ELF-1 (cell line): ENCODE measurements around the gene LRRC71.

Experiments used
- DNase-seq: peaks from one replicate; pipeline ENCODE4 v3.0.0-alpha.2; 2016; ENCODE audit warnings: low read depth, low spot score

The LRRC71 gene

DNA sequence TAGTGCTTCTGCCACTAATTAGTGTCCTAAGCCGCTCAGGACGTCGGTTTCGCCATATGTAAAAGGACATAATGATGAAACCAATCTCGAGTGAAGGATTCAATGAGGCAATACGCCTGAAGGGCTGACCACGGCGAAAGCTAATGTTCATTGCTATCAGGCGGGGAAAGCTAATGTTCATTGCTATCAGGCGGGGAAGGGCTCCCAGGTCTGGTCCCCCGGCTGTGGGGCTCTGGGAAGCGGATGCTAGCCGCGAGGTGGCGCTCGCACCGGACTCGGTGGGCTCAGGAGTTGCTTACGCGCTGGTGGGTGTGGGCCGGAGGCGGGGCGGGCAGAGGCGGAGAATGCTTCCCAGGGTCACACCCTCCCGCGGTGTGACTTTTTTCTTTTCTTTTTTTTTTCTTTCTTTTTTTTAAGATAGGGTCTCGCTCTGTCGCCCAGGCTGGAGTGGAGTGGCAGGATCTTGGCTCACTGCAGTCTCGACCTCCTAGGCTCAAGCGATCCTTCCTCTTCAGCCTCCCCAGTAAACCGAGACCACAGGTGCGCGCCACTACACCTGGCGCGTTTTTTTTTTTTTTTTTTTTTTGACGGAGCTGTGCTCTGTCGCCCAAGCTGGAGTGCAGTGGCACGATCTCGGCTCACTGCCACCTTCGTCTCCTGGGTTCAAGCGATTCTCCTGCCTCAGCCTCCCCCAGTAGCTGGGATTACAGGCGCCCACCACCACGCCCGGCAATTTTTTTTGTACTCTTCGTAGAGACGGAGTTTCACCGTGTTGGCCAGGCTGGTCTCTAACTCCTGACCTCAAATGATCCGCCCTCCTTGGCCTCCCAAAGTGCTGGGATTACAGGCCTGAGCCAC, 28.0 kb upstream of the LRRC71 start:
- DNase-seq = peak; percentile 93

DNA sequence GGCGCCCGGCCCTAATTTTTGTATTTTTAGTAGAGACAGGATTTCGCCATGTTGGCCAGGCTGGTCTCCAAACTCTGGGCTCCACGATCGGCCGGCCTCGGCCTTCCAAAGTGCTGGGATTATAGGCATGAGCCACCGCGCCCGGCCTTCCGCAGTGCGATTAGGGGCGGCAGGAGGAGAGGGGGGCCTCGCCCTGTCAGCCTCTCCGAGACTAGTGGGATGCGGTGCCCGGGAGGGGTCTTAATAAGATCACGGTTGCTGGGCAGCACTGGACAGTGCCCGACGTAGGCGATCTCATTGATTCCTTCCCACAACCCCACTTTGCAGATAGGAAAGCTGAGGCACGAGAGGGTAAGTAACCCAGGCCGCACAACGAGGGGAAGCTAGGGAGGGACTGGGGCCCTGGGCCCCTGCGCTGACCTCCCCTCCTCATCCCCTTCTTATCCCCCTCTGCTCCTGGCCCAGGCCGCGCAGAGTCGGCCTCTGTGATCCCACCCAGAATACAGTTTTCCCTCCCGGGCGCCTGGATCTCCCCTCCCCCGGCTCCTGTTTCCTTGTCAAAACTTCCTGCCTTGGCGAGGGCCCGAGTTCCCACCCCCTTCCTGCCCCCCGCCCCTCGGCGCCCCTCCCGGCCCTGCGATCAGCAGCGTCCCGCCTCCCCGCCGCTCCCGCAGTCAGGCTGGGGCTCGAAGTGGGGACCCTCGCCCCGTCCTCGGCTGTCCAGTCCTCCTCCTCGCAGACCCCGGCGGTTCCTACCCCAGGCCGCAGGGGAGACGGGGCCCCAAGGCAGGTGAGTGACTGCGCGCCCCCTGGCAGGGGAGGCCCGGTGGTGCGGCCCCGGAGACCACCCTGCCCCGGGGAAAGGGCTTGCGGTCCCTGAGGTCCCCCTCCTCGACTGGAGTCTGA, 27.1 kb upstream of the LRRC71 start, which contains the start of gene PEAR1:
TSS of gene PEAR1 (plus strand) at position 671 of the 906 bp plus-strand sequence. CDS start 10,209 bp downstream, outside the sequence.
- peak; percentile 64 for DNase-seq

DNA sequence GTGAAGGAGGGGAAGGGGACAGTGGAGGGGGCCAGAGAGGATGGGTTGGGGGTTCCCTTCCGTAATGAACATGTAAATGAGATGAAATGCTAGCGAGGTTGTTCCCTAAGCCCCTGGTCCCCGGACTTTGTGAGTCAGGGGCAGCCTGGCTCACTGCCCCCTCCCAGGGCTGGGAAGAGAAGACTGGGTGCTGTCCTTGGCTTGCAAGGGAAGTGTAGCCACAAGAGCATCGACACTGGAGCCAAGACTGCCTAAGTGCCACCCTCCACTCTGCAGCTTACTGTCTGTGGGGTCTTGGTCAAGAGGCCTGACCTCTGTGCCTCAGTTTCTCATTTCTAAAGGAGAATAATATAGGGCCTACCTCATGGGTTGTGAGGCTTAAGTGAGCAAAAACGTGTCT, 26.4 kb upstream of the LRRC71 start:
- DNase-seq = no peak

DNA sequence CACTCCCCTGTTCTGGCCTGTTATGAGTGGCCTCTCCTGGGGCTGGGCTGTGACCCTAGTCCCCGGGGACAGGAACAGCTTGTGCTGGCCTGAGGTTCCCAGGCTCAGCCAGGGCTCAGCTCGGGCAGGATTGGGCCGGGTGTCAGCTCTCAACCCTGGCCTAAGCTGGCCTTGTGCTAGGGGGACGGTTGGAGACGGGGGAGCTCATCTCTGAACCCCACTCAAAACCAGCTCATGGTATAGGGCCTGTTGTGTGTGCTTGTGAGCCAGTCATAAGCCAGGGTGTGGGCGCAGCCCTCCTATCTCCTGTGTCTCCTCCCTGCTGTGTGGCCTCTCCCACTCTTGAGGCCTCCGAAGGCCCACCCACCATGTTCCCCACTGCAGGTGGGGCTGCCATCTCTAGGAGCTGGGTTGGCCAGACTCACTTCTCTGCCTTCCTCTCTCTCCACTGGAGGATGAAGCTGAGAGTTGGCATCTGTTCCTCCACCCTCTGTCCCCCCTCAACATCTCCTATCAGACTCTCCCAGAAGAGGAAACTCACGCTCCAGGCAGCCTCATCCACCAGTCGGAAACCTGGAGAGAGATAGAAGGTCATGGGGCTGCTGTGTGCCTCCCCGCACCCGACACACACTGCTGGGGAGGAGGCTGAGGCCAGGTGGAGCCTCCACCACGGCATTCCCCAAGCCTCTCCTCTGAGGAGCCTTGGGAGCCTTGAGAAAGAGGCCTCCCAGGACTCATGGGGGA, 25.5 kb upstream of the LRRC71 start:
- DNase-seq = peak; percentile 29

DNA sequence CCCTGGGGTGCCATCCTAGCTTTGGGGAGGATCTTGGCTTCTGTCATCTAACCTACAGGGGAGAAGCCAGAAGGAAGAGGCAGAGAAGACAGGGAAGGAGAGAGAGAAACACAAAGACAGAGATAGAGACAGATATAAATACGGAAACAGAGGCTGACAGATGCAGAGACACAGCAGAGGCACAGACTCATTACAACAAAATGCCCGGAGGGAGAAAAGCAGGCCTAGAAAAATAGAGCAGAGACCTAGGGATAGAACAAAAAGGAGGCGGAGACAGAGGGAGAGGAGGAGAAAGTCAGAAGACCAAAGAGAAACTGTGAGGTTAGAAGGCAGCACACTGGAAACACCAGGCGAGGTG, 25.0 kb upstream of the LRRC71 start:
- DNase-seq = peak; percentile 84

DNA sequence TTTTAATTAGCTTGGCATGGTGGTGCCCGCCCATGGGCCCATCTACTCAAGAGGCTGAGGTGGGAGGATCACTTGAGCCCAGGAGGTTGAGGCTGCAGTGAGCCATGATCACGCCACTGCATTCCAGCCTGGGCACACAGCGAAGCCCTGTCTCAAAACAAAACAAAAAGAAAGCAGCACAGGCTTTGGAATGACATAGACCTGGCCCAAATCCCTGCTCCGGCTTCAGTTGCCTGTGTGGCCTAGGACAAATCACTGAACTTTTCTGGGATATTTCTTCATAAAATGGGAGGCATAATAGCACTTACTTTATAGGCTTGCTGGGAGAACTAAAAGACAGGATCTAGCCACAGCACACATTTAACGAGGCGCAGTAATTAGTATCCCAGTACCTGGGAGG, 24.5 kb upstream of the LRRC71 start:
- peak; percentile 25 for DNase-seq

DNA sequence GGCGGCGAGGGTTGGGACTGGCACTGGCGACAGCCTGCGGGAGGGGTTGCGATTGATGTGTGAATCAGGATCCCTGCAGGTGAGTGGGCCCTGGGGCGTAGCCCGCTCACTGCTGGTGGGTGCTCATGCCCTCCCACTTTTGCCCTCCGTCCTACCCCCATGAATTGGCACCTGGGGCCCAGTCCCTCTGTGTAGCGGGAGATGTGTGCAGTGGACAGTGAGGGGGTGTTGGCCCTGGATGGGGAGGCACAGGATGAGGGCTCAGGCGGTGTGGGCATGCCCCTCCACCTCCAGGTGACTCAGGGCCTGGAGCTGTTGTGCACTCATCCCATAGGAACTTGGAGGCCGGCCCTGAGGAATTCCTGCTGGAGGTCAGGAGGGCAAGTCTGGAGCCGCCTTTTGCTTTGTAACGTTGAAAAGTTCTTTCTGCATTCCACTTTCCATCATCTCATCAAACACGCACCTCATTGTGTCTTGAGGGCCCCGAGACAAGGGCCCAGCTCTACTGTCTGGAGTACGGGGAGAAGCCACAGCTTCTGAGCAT, 23.9 kb upstream of the LRRC71 start:
- DNase-seq = peak; percentile 90

DNA sequence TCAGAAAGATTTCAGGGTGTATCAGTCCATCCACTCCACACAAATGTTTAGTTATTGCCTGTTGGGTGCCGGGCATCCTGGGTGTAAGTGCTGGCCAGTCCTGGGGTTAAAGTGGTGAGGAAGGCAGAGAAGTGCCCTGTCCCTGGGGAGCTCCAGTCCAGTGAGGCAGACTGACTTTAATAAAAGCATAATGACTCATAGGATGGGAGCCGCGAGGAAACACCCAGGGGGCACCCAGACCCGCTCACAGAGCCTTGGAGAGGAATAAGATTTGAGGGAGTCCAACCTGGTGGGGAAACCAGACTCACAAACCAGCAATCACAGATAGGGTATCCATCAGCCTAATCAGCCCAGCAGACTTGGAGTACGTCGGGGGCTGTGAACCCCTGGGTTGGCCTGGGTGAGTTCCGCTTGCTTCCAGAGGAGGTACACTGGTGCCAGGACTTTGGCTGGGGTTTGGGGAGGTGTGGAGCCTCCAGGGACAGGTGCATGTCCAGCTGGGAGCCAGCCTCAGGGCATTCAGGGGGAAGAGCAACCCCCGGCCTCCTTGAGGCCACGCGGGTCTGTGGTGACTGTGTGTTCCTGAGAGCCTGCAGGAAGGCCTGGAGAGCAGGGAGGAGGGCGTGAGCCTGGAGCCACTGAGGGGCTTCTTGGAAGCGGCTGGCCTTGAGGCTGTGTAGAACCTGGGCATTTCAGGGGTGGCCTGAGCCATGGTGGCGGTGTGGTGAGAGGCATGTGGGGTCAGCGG, 23.2 kb upstream of the LRRC71 start:
- peak; percentile 52 for DNase-seq

DNA sequence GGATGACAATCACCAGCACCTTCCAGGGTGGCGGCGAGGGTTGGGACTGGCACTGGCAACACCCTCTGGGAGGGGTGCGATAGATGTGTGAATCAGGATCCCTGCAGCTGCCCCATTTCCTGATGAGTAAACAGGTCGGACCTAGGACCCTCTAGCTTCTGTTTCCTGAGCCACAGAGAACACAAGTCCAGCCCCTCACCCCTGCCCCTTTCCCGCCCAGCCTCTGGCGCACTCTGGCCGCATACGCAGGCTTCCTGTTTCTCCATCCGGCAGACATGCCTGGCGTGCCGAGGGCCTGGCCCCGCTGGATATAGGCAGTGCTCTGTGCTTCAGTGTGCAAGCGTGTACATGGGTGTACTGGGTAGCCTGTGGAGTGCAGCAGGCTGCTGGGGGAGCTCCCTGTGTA, 22.3 kb upstream of the LRRC71 start:
- DNase-seq = peak; percentile 84

DNA sequence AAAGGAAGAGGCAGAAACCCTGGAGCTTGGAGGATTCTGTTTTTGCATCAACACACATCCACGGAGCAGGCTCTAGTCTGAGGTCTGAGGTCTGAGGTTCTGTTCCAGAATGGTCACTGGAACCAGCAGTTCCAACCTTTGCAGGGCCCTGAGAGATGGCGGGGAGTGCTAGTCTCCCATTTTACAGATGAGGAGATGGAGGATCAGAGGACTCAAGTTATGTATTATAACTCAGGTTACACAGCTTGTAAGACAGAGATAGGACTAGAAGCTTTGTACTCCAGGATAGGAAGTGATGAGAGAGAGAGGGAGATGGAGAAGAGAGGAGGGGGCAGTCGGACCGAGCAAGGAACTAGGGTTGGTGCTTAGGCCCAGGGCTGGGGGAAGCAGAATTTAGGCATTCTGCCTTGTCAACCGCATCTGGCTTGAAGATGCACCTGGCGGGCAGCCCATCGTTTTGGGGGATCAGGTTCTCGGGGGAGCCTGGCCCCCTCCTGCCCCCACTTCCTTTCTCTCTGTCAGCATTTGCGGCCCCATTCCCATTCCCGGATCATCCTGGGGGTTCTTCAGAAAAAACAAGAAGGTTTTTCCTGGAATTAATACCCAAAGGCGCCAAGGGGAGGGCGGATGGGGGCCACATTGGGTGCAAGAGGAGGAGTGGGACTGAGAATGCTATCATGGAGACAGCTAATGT, 21.3 kb upstream of the LRRC71 start:
- no peak for DNase-seq

DNA sequence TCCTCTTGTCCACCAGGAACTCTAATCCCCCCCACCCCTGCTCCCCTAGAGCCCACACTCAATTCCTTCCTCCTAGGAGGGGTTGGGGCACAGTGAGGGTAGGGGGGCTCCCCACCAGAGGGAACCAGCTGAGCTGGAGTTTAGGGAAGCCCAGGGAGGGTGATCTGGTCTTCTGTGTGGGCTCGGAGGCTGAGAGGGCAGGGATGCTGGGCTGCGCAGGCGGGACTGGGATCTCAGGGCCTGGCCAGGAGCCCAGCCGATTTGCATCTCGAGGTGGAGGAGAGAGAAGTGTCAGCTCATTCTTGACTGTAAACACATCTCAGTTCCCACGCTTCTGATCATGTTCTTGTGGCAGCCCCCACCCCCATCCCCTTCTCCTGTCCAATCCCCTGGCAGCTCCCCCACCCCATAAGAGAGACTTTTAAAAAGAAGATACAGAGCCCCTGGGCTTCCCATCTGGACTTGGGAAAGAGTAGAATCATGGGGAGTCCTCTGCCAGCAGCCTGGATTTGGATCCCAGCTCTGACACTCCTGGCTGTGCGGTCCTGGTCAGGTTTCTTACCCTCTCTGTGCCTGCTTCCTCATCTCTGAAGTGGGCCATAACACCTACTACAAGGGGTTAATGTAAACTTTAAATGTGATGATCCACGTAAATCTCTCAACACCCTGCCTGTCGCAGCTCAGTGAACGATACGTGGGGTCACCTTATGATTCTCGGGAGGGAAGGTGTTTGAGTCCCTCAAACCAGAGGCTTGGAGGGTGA, 20.3 kb upstream of the LRRC71 start:
- DNase-seq = no peak

DNA sequence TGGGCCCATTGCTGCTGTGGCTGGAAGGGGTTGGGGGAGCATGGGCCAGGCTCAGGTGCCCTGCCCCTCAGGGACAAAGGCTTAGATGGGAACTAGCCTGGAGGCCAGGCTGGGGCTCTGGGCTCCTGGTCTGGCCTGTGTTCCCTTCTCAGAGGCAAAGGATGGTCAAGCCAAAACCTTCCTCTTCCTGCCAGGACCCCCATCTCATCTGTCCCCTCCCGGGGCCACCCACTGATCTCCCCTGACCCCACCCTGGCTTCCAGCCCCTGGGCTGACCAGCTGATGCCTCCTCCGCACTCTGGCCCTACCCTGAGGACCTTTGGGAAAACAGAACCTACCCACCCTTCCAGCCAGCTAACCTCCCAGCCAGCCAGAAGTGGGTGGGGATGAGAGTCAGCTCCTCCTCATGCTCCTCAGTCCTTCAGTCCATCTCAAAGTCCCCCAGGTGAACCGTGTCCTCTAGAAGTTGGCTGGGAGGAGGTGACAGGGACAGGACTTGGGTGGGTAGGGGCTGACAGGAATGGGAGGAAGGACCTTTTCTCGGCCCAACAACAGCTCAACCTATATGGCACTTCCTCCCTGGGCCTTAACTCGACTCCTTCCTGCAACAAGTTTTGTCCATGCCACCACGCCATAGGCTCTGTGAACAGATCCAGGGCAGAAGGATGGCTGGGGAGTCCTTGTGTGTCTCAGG, 19.4 kb upstream of the LRRC71 start:
- no peak for DNase-seq

DNA sequence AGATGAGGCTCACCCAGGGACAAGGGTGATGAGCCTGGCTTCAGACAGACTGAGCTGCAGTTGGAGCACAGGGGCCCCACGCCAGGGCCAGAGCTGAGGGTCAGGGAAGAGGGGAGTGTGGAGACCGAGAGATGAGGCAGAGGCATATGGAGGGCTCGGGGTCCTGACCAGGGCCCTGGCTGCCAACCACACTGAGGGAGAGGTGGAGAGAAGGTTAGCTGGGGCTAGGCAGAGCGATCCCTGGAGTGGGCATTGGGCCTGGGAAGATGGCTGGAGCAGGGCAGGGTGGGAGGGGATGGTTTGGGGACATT, 18.9 kb upstream of the LRRC71 start:
- DNase-seq = no peak

DNA sequence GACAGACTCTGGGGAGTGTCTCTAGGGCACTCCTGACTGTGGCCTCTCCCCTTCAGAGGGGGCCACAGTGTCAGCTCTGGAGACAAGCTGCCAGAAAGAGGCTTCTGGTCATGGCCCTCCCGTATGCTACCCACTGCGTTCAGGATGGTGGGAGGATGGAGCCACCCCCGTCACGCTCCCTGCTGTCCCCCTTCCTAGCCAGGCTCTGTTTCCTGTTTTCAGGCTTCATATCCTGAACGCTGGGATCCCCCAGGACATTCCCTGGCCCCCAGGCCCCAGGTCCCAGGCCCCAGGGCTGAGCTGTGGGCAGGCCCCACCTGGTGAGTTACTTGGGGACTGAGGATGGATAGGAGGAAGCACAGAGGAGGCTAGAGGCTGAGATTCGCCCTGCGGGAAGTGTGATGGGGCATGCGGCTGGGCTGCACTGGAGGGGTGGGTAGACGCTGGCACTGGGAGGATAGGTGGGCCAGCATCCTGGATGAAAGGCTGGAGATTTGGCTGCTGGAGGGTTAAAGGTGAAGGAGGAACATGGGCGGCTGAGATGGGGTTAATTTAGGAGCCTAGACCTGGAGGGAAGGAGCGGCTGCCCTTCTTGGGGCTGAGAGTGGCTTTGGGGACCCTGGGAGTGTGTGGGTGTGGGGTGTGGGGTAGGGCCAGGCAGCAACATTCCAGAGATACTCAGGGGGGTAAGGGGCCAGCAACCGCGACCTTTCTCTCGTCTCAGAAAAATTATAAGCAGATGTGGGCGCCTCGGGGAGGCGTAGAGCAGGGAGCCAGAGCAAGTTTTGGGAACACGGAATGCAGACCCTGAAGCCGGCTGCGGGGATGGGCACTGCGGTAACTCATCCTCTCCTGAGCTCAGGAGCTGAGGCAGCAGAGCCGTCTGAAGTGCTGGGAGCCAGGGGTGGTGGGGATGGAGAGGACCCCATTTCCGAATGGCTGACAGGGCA, 18.2 kb upstream of the LRRC71 start:
- no peak for DNase-seq

DNA sequence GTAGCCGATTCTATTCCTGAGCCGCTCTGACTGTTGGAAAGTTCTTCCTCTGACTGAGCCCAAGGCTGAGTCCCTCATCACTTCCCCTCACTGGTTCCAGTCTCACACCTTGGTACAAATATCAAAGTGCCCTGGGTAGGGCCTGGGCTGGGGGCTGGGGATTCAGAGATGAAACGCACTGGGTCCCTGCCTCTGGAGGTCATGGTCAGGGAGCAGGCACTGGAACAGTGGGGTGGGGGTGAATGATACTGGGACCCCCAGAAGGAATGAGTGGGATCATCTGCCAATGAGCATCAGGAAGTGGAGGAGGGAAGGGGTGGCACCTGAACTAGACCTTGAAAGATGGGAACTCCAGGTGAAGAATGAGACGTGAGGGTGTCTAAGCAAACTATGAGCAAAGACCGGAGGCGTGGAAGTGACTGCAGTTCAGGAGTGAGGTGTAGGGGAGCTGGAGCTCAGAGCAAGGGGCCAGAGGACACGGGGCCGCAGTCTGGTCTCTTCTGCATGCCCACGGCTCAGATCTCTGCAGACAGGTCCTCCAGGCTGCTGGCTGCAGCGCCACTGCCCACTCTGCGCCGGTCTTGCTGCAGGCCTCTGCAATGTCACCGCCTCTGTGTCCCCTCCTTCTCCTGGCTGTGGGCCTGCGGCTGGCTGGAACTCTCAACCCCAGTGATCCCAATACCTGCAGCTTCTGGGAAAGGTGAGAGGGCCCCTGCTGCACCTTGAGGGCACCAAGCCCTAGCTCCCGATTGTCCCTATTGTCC, 16.9 kb upstream of the LRRC71 start:
- no peak for DNase-seq

DNA sequence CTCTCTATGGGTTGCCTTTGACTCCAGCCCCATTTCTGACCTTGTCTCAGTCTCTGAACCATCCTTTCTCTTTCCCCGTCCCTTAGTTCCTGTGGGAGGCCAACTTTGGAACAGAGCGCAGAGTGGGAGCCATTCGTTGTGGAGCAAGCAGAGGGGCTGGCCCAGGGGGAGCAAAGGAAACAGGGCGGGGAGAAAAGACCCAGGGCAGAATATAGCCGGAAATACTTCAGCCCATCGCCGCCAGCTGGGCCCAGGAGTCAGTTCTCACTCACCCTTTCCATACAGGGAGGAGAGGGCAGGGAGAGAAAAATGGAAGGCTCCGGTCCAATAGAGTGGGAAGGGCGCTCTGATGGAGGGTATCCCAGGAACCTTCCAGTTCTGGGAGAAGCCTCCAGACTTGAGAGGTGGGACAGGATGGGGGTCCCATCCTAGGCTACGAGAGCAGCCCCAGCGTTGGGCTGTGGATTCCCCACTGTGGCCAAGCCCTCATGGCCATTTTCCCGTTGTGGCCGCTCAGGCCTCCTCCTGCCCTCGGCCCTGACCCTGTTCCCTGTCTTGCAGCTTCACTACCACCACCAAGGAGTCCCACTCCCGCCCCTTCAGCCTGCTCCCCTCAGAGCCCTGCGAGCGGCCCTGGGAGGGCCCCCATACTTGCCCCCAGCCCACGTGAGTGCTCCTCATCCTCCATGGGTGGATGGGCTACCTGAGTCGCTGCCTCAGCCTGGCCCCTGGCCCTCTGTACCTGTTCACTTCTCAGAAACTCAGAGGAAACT, 16.1 kb upstream of the LRRC71 start:
- no peak for DNase-seq
